SU-DHL-6 (cell line): ENCODE results near the gene ZBTB2.

Source experiments
- H2AFZ ChIP-seq: fragments of 200-600 bp; sonication (generic); 2 replicates; pipeline ENCODE4 v1.6.1; 2014; ENCODE audit warnings: low read depth, mild to moderate bottlenecking, moderate library complexity, mixed read lengths, antibody characterized with exemption, low read length; ENCODE audit not compliant: severe bottlenecking
- H3F3A ChIP-seq: fragments of 200-600 bp; shearing (Covaris generic); 2 replicates; pipeline ENCODE4 v1.6.0; 2016; ENCODE audit warnings: antibody characterized with exemption, mild to moderate bottlenecking; ENCODE audit not compliant: insufficient read depth
- H3K27ac ChIP-seq: fragments of 200-600 bp; sonication (generic); 2 replicates; pipeline ENCODE4 v1.5.1; 2016; ENCODE audit warnings: low read depth, mild to moderate bottlenecking, low read length, moderate library complexity, mixed read lengths
- H3K27me3 ChIP-seq: fragments of 200-600 bp; sonication (generic), shearing (Covaris generic); 2 replicates; pipeline ENCODE4 v1.6.0; 2014; ENCODE audit warnings: mild to moderate bottlenecking, low read length
- H3K36me3 ChIP-seq: fragments of 200-600 bp; sonication (generic); 2 replicates; pipeline ENCODE4 v1.6.1; 2014; ENCODE audit warnings: mild to moderate bottlenecking, low read length, mixed read lengths
- H3K4me2 ChIP-seq: fragments of 300-600, 200-600 bp; shearing (Covaris generic), sonication (generic); 2 replicates; pipeline ENCODE4 v1.6.0; 2014; ENCODE audit warnings: low read length, low read depth, mild to moderate bottlenecking; ENCODE audit not compliant: poor library complexity, severe bottlenecking
- H3K4me3 ChIP-seq: fragments of 200-600 bp; sonication (generic); 2 replicates; pipeline ENCODE4 v1.5.1; 2014; ENCODE audit warnings: antibody characterized with exemption, low read length, mild to moderate bottlenecking, mixed read lengths; ENCODE audit not compliant: insufficient read depth, poor library complexity, severe bottlenecking
- H3K79me2 ChIP-seq: fragments of 200-600 bp; sonication (generic); 2 replicates; pipeline ENCODE4 v1.6.1; 2014; ENCODE audit warnings: mild to moderate bottlenecking, low read length, moderate library complexity; ENCODE audit not compliant: insufficient read depth
- H3K9ac ChIP-seq: fragments of 200-600 bp; sonication (generic); 2 replicates; pipeline ENCODE4 v1.7.0; 2014; ENCODE audit warnings: mild to moderate bottlenecking, low read length
- H3K9me2 ChIP-seq: fragments of 200-600 bp; sonication (generic); replicated peaks from 2 replicates; pipeline ENCODE4 v1.6.1; 2014; ENCODE audit warnings: low read length; ENCODE audit not compliant: insufficient read depth
- H3K9me3 ChIP-seq: fragments of 200-600 bp; sonication (generic); 2 replicates; pipeline ENCODE4 v1.6.1; 2014; ENCODE audit warnings: low read length, mixed read lengths; ENCODE audit not compliant: insufficient read depth
- H4K20me1 ChIP-seq: fragments of 200-600 bp; sonication (generic); 2 replicates; pipeline ENCODE4 v1.6.1; 2014; ENCODE audit warnings: low read depth, mild to moderate bottlenecking, antibody characterized with exemption, low read length, moderate library complexity, mixed read lengths
- EZH2phosphoT487 ChIP-seq: fragments of 200-600 bp; sonication (generic), shearing (Covaris generic); conservative IDR thresholded peaks from 2 replicates; pipeline ENCODE4 v1.6.1; 2018; ENCODE audit warnings: mild to moderate bottlenecking, antibody characterized with exemption, low read length, moderate library complexity, mixed read lengths
- TF ChIP-seq, protein P1 (sequence below): fragments of 200-600 bp; sonication (generic); IDR thresholded peaks from one replicate; pipeline ENCODE4 v1.5.1; 2017; ENCODE audit warnings: antibody characterized with exemption, mild to moderate bottlenecking, low read length, moderate library complexity; ENCODE audit not compliant: insufficient read depth, poor library complexity, severe bottlenecking

ZBTB2 gene

DNA sequence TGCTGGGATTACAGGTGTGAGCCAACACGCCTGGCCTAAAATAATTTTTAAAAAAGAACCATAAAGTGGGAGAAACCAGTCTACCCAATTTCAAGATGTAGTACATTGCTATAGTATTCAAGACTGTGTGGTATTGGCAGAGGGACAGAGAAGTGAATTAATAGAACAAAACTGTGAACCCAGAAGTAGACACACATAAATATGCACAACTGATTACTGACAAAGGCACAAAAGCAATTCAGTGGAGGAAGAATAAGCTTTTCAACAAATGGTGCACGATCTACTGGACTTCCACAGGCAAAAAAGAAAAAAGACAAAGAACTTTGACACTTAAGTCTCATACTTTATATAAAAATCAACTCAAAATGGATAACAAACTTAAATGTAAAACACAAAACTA, 15.5 kb downstream of the ZBTB2 start:
- H3K4me3 ChIP-seq: no peak overlapping the region
- no peak overlapping the region for H3K4me2 ChIP-seq
- H2AFZ ChIP-seq: no peak overlapping the region
- no peaks in the 10 kb centered on the region for H3K9me3 ChIP-seq
- peaks cover 6% of the 10 kb centered on the region; the same call in 1 of the 2 replicates for H3F3A ChIP-seq
- no peak for TF ChIP-seq EZH2phosphoT487
- TF ChIP-seq, protein P1, sequence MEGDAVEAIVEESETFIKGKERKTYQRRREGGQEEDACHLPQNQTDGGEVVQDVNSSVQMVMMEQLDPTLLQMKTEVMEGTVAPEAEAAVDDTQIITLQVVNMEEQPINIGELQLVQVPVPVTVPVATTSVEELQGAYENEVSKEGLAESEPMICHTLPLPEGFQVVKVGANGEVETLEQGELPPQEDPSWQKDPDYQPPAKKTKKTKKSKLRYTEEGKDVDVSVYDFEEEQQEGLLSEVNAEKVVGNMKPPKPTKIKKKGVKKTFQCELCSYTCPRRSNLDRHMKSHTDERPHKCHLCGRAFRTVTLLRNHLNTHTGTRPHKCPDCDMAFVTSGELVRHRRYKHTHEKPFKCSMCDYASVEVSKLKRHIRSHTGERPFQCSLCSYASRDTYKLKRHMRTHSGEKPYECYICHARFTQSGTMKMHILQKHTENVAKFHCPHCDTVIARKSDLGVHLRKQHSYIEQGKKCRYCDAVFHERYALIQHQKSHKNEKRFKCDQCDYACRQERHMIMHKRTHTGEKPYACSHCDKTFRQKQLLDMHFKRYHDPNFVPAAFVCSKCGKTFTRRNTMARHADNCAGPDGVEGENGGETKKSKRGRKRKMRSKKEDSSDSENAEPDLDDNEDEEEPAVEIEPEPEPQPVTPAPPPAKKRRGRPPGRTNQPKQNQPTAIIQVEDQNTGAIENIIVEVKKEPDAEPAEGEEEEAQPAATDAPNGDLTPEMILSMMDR: no peak
- H3K9ac ChIP-seq: no peak overlapping the region
- no peaks in the 10 kb centered on the region for H3K9me2 ChIP-seq
- H3K79me2 ChIP-seq: peaks cover 98% of the 10 kb centered on the region
- no peaks in the 10 kb centered on the region for H3K27me3 ChIP-seq
- H3K36me3 ChIP-seq: peaks cover 19% of the 10 kb centered on the region; the same call in 1 of the 2 replicates
- peaks cover 20% of the 10 kb centered on the region; the same call in 1 of the 2 replicates for H4K20me1 ChIP-seq
- H3K27ac ChIP-seq: peak overlapping the region; percentile 30; the same call in 1 of the 2 replicates

DNA sequence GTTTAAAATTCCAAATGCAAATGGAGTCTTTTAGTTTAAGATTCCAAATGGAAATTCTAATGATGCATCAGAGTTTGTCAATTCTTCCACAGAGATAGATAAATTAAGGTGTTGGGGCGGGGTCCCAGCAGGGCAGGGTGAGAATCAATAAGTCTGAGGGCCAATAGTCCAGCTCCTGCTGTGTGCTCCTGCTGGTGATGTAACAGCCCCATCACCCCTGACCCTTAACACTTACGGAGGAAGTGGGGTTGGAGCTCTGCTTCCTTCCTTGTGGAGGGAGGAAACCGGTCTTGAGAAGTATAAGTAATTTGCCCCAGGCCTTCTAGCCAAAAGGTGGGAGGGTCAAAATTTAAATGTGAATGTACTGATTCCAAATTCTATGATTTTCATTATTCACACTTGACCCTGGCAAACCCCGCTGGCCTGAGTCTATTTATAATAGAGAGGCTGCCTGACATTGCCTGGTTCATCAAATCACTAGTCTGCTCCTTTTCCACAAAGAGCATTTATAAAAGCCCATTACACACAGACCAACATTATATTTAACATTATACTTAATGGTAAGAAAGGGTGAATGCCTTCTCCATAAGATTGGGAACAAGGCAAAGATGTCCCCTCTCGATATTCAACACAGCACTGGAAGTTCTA, 17.2 kb downstream of the ZBTB2 start:
- no peak overlapping the region for H3K4me2 ChIP-seq
- peaks cover 4% of the 10 kb centered on the region; the same call in 1 of the 2 replicates for H3F3A ChIP-seq
- no peaks in the 10 kb centered on the region for H3K9me3 ChIP-seq
- H2AFZ ChIP-seq: no peak overlapping the region
- H3K9ac ChIP-seq: no peak overlapping the region
- H3K27me3 ChIP-seq: no peaks in the 10 kb centered on the region
- peaks cover 91% of the 10 kb centered on the region for H3K79me2 ChIP-seq
- H3K9me2 ChIP-seq: no peaks in the 10 kb centered on the region
- peaks cover 21% of the 10 kb centered on the region; the same call in 1 of the 2 replicates for H3K36me3 ChIP-seq
- TF ChIP-seq EZH2phosphoT487: no peak
- TF ChIP-seq, protein P1: no peak
- no peak overlapping the region for H3K4me3 ChIP-seq
- H4K20me1 ChIP-seq: peaks cover 20% of the 10 kb centered on the region; the same call in 1 of the 2 replicates
- no peak overlapping the region for H3K27ac ChIP-seq

DNA sequence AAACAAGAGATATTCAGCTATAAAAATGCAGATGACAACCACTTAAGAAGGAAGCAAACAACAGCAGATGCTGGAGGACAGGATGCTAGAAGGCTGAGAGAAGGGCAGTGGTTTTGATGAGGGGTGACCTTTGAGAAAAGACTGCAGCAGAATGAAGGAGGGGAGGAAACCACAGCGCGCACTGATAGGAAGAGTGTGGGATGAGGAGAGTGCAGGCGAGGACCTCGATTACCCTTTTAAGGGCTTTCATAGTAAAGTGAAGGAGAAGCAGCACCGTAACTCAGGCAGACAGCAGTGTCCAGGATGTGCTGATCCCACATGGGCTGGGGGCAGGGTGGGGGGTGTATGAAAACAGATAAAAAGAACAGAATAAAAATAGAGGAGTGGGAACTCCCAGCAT, 19.2 kb downstream of the ZBTB2 start:
- Histone ChIP-seq H3K36me3 (peaks cover 21% of the 10 kb centered on the region; the same call in 1 of the 2 replicates), H3K9me2 (no peaks in the 10 kb centered on the region), H3K9ac (no peak overlapping the region)

More for the DNA sequence above, 19.2 kb downstream of the ZBTB2 start:
- Histone ChIP-seq H3K4me3 (no peak overlapping the region), H3K27me3 (no peaks in the 10 kb centered on the region), H3K9me3 (no peaks in the 10 kb centered on the region), H3K4me2 (no peak overlapping the region), H4K20me1 (peaks cover 20% of the 10 kb centered on the region; the same call in 1 of the 2 replicates), H3K27ac (no peak overlapping the region), H3K79me2 (peaks cover 77% of the 10 kb centered on the region), H2AFZ (no peak overlapping the region), H3F3A (no peaks in the 10 kb centered on the region)
- TF ChIP-seq EZH2phosphoT487: no peak
- TF ChIP-seq, protein P1: no peak
